Stimulated activated CD4-positive, alpha-beta T cell treated with anti-CD3 and anti-CD28 coated beads, Interleukin-1b, Interleukin-23, amount 100 ng/mL, for 4 hours (primary cell): Measurements from ENCODE around the gene HHIP.

Experiments used
- DNase-seq, 2 donors: peaks; one replicate each; pipeline ENCODE4 v3.0.0-alpha.2; 2020; ENCODE audit warnings: low read depth in 2 of 2

The HHIP gene

GRCh38 chr4:144655491-144655890, 9.5 kb downstream of the HHIP start:
- no peak for DNase-seq

- no peak for DNase-seq
These were observed 10.9 kb downstream of the HHIP start for GRCh38 chr4:144656850-144657249.

- no peak for DNase-seq
These were observed 12.1 kb downstream of the HHIP start for GRCh38 chr4:144658015-144658567.

- no peak for DNase-seq
These were observed 12.9 kb downstream of the HHIP start for GRCh38 chr4:144658903-144659302.

- no peak for DNase-seq
These were observed 13.5 kb downstream of the HHIP start for GRCh38 chr4:144659447-144659846.

- no peak for DNase-seq
These were observed 18.0 kb downstream of the HHIP start for GRCh38 chr4:144663834-144664475.

- DNase-seq = no peak
These were observed 20.7 kb downstream of the HHIP start for GRCh38 chr4:144666539-144667175.

GRCh38 chr4:144667500-144667899, 21.5 kb downstream of the HHIP start:
- no peak for DNase-seq

- DNase-seq = no peak
These were observed 24.8 kb downstream of the HHIP start for GRCh38 chr4:144670776-144671175.

GRCh38 chr4:144674711-144675110, 28.8 kb downstream of the HHIP start:
- DNase-seq = no peak

GRCh38 chr4:144681806-144682205, 35.9 kb downstream of the HHIP start:
- no peak for DNase-seq

GRCh38 chr4:144683516-144683915, 37.6 kb downstream of the HHIP start:
- no peak for DNase-seq

GRCh38 chr4:144685911-144686310, 40.0 kb downstream of the HHIP start:
- no peak for DNase-seq

GRCh38 chr4:144686921-144687320, 41.0 kb downstream of the HHIP start:
- DNase-seq = no peak

- no peak for DNase-seq
These were observed 41.5 kb downstream of the HHIP start for GRCh38 chr4:144687466-144687865.

- DNase-seq = no peak
These were observed 42.1 kb downstream of the HHIP start for GRCh38 chr4:144688035-144688569.

GRCh38 chr4:144689125-144689524, 43.2 kb downstream of the HHIP start:
- no peak for DNase-seq

- no peak for DNase-seq
These were observed 49.8 kb downstream of the HHIP start for GRCh38 chr4:144695721-144696120.

GRCh38 chr4:144696376-144696775, 50.4 kb downstream of the HHIP start:
- no peak for DNase-seq

- DNase-seq = no peak
These were observed 53.6 kb downstream of the HHIP start for GRCh38 chr4:144699565-144699964.

- DNase-seq = no peak
These were observed 55.8 kb downstream of the HHIP start for GRCh38 chr4:144701683-144702233.

GRCh38 chr4:144703494-144703893, 57.5 kb downstream of the HHIP start:
- no peak for DNase-seq
